Esophagus squamous epithelium (tissue), 4 donors: ENCODE data around the gene ZNF45.

Source experiments
- POLR2A ChIP-seq, 4 donors: fragments of 450-650 bp; IDR thresholded peaks; one replicate each; pipeline ENCODE4 v1.6.1; 2017; ENCODE audit warnings: antibody characterized with exemption in 4 of 4, mild to moderate bottlenecking in 4 of 4, moderate library complexity in 3 of 4
- TF ChIP-seq, protein P1 (sequence below), 6 experiments: fragments of 450-650 bp in 4 of 6; fragments of 200-600 bp in 2 of 6; sonication (generic) in 2 of 6; IDR thresholded peaks; one replicate each; pipeline ENCODE4 v1.5.1; 2016 to 2019; ENCODE audit warnings: antibody characterized with exemption in 6 of 6, mild to moderate bottlenecking in 4 of 6, moderate library complexity in 4 of 6

DNA sequence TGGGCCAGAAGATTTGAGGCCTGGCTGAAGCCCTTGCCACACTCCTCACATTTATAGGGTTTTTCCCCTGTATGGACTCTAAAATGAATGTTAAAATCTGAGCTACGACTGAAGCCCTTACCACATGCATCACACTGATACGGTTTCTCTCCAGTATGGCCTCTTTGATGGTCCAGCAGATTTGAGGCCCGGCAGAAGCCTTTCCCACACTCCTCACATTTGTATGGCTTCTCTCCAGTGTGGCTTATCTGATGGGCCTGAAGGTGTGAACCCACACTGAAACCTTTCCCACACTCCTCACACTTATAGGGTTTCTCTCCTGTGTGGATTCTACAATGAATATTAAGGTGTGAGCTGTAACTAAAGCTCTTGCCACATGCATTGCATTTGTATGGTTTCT is 21.0 kb downstream of the ZNF45 start:
- TF ChIP-seq, protein P1, sequence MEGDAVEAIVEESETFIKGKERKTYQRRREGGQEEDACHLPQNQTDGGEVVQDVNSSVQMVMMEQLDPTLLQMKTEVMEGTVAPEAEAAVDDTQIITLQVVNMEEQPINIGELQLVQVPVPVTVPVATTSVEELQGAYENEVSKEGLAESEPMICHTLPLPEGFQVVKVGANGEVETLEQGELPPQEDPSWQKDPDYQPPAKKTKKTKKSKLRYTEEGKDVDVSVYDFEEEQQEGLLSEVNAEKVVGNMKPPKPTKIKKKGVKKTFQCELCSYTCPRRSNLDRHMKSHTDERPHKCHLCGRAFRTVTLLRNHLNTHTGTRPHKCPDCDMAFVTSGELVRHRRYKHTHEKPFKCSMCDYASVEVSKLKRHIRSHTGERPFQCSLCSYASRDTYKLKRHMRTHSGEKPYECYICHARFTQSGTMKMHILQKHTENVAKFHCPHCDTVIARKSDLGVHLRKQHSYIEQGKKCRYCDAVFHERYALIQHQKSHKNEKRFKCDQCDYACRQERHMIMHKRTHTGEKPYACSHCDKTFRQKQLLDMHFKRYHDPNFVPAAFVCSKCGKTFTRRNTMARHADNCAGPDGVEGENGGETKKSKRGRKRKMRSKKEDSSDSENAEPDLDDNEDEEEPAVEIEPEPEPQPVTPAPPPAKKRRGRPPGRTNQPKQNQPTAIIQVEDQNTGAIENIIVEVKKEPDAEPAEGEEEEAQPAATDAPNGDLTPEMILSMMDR (IDR thresholded peaks at IDR 0.05), result no peak
- TF ChIP-seq POLR2A (IDR thresholded peaks at IDR 0.05), result no peak
